ENCODE data around the gene INTS11. TPM values are rescaled to one million over a fixed set of nuclear protein-coding genes. Genes with fewer than 3 reads are reported as not detected.

Gene INTS11
- 41.9 and 44.3 TPM in 2 replicates for polyA plus RNA-seq (2011; rRNA removed)
- 88.3 and 102 TPM in 2 replicates for polyA plus RNA-seq (2012; cell fraction: cytosol; rRNA removed)
- 344 and 409 TPM in 2 replicates for polyA plus RNA-seq (2012; cell fraction: nucleus; rRNA removed)
- polyA plus RNA-seq (2017; fragmentation: RNase III; extraction: RNeasy Plus Mini Kit Qiagen cat#74134 plus additional on column Dnase treatment): 62.9 to 71.2 TPM (median 62.9 TPM) in 3 replicates
- polyA minus RNA-seq (2011; rRNA and poly(A)+ RNA removed): 116 and 130 TPM in 2 replicates

- DNase-seq (ENCODE audit: low read depth in 1 of 2, low spot score in 1 of 2): peak; percentile 73 to 89
- CTCF ChIA-PET: no interaction called here
- H3K27ac ChIP-seq: peak within 1 kb of the TSS; percentile 94 to 97
- H3K4me2 ChIP-seq: peak within 1 kb of the TSS; percentile 95
- no peaks in the 10 kb centered on the region for H3K9me3 ChIP-seq
- H3K4me1 ChIP-seq: peaks cover 6% of the 10 kb centered on the region; the same call in 1 of the 3 replicates
- FAIRE-seq: no peak
- H3K4me3 ChIP-seq: peak within 1 kb of the TSS; percentile 96
- POLR2A ChIA-PET: no interaction called here
- ATAC-seq: peak; percentile 70 to 83
- WGBS (ENCODE audit: missing lambda C conversion rate): 7% methylated on average over 3 of the region's 84 CpGs
- TF ChIP-seq, protein P1, sequence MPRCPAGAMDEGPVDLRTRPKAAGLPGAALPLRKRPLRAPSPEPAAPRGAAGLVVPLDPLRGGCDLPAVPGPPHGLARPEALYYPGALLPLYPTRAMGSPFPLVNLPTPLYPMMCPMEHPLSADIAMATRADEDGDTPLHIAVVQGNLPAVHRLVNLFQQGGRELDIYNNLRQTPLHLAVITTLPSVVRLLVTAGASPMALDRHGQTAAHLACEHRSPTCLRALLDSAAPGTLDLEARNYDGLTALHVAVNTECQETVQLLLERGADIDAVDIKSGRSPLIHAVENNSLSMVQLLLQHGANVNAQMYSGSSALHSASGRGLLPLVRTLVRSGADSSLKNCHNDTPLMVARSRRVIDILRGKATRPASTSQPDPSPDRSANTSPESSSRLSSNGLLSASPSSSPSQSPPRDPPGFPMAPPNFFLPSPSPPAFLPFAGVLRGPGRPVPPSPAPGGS (IDR thresholded peaks at IDR 0.05): 0 out of 3 replicates have a peak, but pooled peaks have one; percentile 58
- TF ChIP-seq MAX (IDR thresholded peaks at IDR 0.05): peak; percentile 41; the same call in 1 of the 2 replicates
- no peak for TF ChIP-seq PBX3 (IDR thresholded peaks at IDR 0.05)
- TF ChIP-seq E2F6 (IDR thresholded peaks at IDR 0.05; ENCODE audit: borderline replicate concordance, low read depth): 0 out of 2 replicates have a peak, but pooled peaks have one; percentile 28
- no peak for TF ChIP-seq EHMT2 (IDR thresholded peaks at IDR 0.05; ENCODE audit: low read depth)
- TF ChIP-seq POLR2A (IDR thresholded peaks at IDR 0.05; ENCODE audit: low read length): peak; percentile 67
- TF ChIP-seq PHF8 (IDR thresholded peaks at IDR 0.05; ENCODE audit: borderline replicate concordance, low read depth): peak; percentile 3; the same call in 1 of the 2 replicates
- TF ChIP-seq SREBF2 (IDR thresholded peaks at IDR 0.05): no peak
- TF ChIP-seq JUN (IDR thresholded peaks at IDR 0.05): peak in 1 of 2 experiments; percentile 57; a peak in 1 of 5 replicates
- no peak for TF ChIP-seq TP53 (CRISPR knock-in tag; IDR thresholded peaks at IDR 0.05)
Measured at GRCh38 chr1:1324524-1325287, at the start of gene INTS11, which contains the start of gene CPTP. Gene INTS11, minus strand, starts transcription at chr1:1324660. Its CDS starts 52 bp downstream, at chr1:1324608. Gene CPTP, plus strand, starts transcription at chr1:1324802. Its CDS starts 2,109 bp downstream, at chr1:1326911.

DNA sequence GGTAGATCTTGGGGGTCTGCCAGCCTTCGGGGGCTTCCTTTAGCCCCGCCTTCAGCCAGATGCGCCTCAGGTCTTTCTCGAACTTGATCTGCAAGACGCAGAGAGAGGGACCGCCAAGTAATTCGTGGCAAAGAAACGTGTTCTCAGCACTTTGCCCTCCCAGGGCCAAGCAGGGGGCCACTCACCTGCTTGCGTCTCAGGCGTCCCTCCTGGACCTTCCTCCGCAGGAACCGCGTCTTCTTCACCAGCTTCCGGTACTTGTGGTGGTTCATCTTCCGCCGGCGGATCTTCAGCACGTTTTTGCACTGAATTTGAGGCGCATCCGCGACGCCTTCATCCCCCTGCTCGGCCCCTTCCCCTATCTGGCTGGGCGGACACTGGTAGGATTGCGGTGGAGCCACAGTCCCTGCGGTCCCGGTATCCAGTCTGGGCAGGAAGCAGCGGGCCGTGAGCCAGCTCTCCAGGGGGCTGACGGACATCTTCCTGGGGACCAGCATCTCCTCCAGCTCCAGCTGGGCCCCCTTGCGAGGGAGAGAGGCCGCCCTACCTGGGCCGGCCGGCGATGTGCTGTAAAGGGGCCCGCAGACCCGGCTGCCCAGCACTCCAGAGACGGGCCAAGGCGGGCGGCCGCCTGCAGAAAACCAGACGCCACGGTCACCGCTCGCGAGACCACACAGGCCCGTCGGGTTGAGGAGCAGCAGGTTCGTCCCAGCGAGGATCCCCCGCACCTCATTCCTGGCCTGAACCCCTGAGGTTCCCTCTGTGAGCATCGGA, 49.5 kb upstream of the INTS11 start:
- Histone ChIP-seq H3K4me2 (peak overlapping the region; percentile 89), H3K9me3 (no peaks in the 10 kb centered on the region), H3K27ac (peak overlapping the region; percentile 96 to 98), H3K4me1 (peaks cover 14% of the 10 kb centered on the region), H3K4me3 (peak overlapping the region; percentile 94)
- POLR2A ChIA-PET: interaction anchor here (2.3 kb wide), 1 partner anchor 25 kb away, joined by 20 read pairs; the partner anchor contains the start of gene CCNL2
- FAIRE-seq: no peak
- TF ChIP-seq REST (IDR thresholded peaks at IDR 0.05): no peak
- WGBS (ENCODE audit: missing lambda C conversion rate): 70% methylated on average over 28 of the region's 52 CpGs
- no peak for DNase-seq (ENCODE audit: low read depth in 1 of 2, low spot score in 1 of 2)
- no peak for ATAC-seq
- CTCF ChIA-PET: interaction anchor here (1.3 to 3.2 kb wide), 9 partner anchors 9 to 132 kb away, joined by 3 to 35 read pairs (median 5); partner anchors contain the start of gene DVL1

Measured in A549 (cell line).